Skeletal muscle satellite cell (primary cell): Measurements from ENCODE around the gene HDGFL1.

ENCODE experiments used
- H3K27me3 ChIP-seq: 2 replicates; pipeline ENCODE4 v1.7.0; 2013; ENCODE audit warnings: low read length; ENCODE audit not compliant: control insufficient read depth, insufficient read depth
- H3K36me3 ChIP-seq: 2 replicates; pipeline ENCODE4 v1.7.0; 2013; ENCODE audit warnings: mild to moderate bottlenecking, control low read depth, low read length; ENCODE audit not compliant: insufficient read depth
- H3K4me1 ChIP-seq: 2 replicates; pipeline ENCODE4 v1.7.0; 2013; ENCODE audit warnings: low read length; ENCODE audit not compliant: control insufficient read depth, insufficient read depth
- H3K4me2 ChIP-seq: 2 replicates; pipeline ENCODE4 v1.7.0; 2013; ENCODE audit warnings: mild to moderate bottlenecking, low read length
- H3K4me3 ChIP-seq: 2 replicates; pipeline ENCODE4 v1.7.0; 2013; ENCODE audit warnings: low read length
- H3K9ac ChIP-seq: 2 replicates; pipeline ENCODE4 v1.7.0; 2013; ENCODE audit warnings: mild to moderate bottlenecking, low read depth, low read length, moderate library complexity
- H3K9me3 ChIP-seq: replicated peaks from 2 replicates; pipeline ENCODE4 v1.7.0; 2013; ENCODE audit warnings: mild to moderate bottlenecking, control low read depth, low read length

The HDGFL1 gene

GRCh38 chr6:22557007-22557406, 12.4 kb upstream of the HDGFL1 start:
- H3K4me1 ChIP-seq, result no peaks in the 10 kb centered on the region
- H3K27me3 ChIP-seq, result no peaks in the 10 kb centered on the region
- no peaks in the 10 kb centered on the region for H3K9me3 ChIP-seq
- no peak overlapping the region for H3K4me3 ChIP-seq
- no peak overlapping the region for H3K4me2 ChIP-seq
- H3K36me3 ChIP-seq, result no peaks in the 10 kb centered on the region
- H3K9ac ChIP-seq, result no peak overlapping the region

- no peaks in the 10 kb centered on the region for H3K36me3 ChIP-seq
Observed at GRCh38 chr6:22558288-22558882, 11.0 kb upstream of the HDGFL1 start.

GRCh38 chr6:22568854-22569253, 512 bp upstream of the HDGFL1 start:
- Histone ChIP-seq H3K9me3 (no peaks in the 10 kb centered on the region), H3K4me2 (no peak overlapping the region), H3K4me1 (no peaks in the 10 kb centered on the region), H3K9ac (no peak overlapping the region), H3K27me3 (no peaks in the 10 kb centered on the region), H3K4me3 (no peak overlapping the region), H3K36me3 (no peaks in the 10 kb centered on the region)

More at GRCh38 chr6:22558288-22558882, 11.0 kb upstream of the HDGFL1 start:
- Histone ChIP-seq H3K4me3 (no peak overlapping the region), H3K4me1 (no peaks in the 10 kb centered on the region), H3K4me2 (no peak overlapping the region), H3K9me3 (no peaks in the 10 kb centered on the region), H3K27me3 (no peaks in the 10 kb centered on the region), H3K9ac (no peak overlapping the region)

GRCh38 chr6:22570185-22570551, 802 bp downstream of the HDGFL1 start:
- H3K4me2 ChIP-seq, result no peak overlapping the region
- H3K36me3 ChIP-seq, result no peaks in the 10 kb centered on the region
- H3K4me3 ChIP-seq, result no peak overlapping the region
- no peaks in the 10 kb centered on the region for H3K9me3 ChIP-seq
- no peak overlapping the region for H3K9ac ChIP-seq
- no peaks in the 10 kb centered on the region for H3K4me1 ChIP-seq
- H3K27me3 ChIP-seq, result no peaks in the 10 kb centered on the region

GRCh38 chr6:22575190-22575589, 5.8 kb downstream of the HDGFL1 start:
- Histone ChIP-seq H3K4me2 (no peak overlapping the region), H3K9ac (no peak overlapping the region), H3K36me3 (no peaks in the 10 kb centered on the region), H3K4me3 (no peak overlapping the region), H3K27me3 (no peaks in the 10 kb centered on the region), H3K9me3 (no peaks in the 10 kb centered on the region), H3K4me1 (peaks cover 2% of the 10 kb centered on the region)

GRCh38 chr6:22579439-22579838, 10.1 kb downstream of the HDGFL1 start:
- Histone ChIP-seq H3K27me3 (no peaks in the 10 kb centered on the region), H3K4me1 (peaks cover 2% of the 10 kb centered on the region), H3K4me2 (no peak overlapping the region), H3K4me3 (no peak overlapping the region), H3K9me3 (no peaks in the 10 kb centered on the region), H3K36me3 (no peaks in the 10 kb centered on the region), H3K9ac (no peak overlapping the region)

GRCh38 chr6:22580337-22580736, 11.0 kb downstream of the HDGFL1 start:
- H3K9me3 ChIP-seq, result no peaks in the 10 kb centered on the region
- H3K4me3 ChIP-seq, result no peak overlapping the region
- H3K4me1 ChIP-seq, result peaks cover 2% of the 10 kb centered on the region
- H3K36me3 ChIP-seq, result no peaks in the 10 kb centered on the region
- no peak overlapping the region for H3K4me2 ChIP-seq
- H3K27me3 ChIP-seq, result no peaks in the 10 kb centered on the region
- no peak overlapping the region for H3K9ac ChIP-seq

- Histone ChIP-seq H3K4me1 (no peaks in the 10 kb centered on the region), H3K4me2 (no peak overlapping the region), H3K9me3 (no peaks in the 10 kb centered on the region), H3K27me3 (no peaks in the 10 kb centered on the region), H3K4me3 (no peak overlapping the region), H3K36me3 (no peaks in the 10 kb centered on the region), H3K9ac (no peak overlapping the region)
Observed at GRCh38 chr6:22582417-22583205, 13.2 kb downstream of the HDGFL1 start.

GRCh38 chr6:22583230-22583629, 13.9 kb downstream of the HDGFL1 start:
- H3K9me3 ChIP-seq, result no peaks in the 10 kb centered on the region
- no peaks in the 10 kb centered on the region for H3K4me1 ChIP-seq
- H3K4me3 ChIP-seq, result no peak overlapping the region
- H3K4me2 ChIP-seq, result no peak overlapping the region
- no peak overlapping the region for H3K9ac ChIP-seq
- H3K27me3 ChIP-seq, result no peaks in the 10 kb centered on the region
- no peaks in the 10 kb centered on the region for H3K36me3 ChIP-seq

- Histone ChIP-seq H3K27me3 (no peaks in the 10 kb centered on the region), H3K4me1 (no peaks in the 10 kb centered on the region), H3K4me3 (no peak overlapping the region), H3K9me3 (no peaks in the 10 kb centered on the region), H3K4me2 (no peak overlapping the region), H3K9ac (no peak overlapping the region), H3K36me3 (no peaks in the 10 kb centered on the region)
Observed at GRCh38 chr6:22583927-22584326, 14.6 kb downstream of the HDGFL1 start.

- H3K4me1 ChIP-seq, result no peaks in the 10 kb centered on the region
- H3K4me3 ChIP-seq, result no peak overlapping the region
- H3K9ac ChIP-seq, result no peak overlapping the region
- H3K27me3 ChIP-seq, result no peaks in the 10 kb centered on the region
- H3K4me2 ChIP-seq, result no peak overlapping the region
- H3K36me3 ChIP-seq, result no peaks in the 10 kb centered on the region
- H3K9me3 ChIP-seq, result no peaks in the 10 kb centered on the region
Observed at GRCh38 chr6:22589118-22589517, 19.8 kb downstream of the HDGFL1 start.

GRCh38 chr6:22590423-22590822, 21.1 kb downstream of the HDGFL1 start:
- Histone ChIP-seq H3K27me3 (no peaks in the 10 kb centered on the region), H3K4me2 (no peak overlapping the region), H3K9me3 (no peaks in the 10 kb centered on the region), H3K9ac (no peak overlapping the region), H3K36me3 (no peaks in the 10 kb centered on the region), H3K4me1 (no peaks in the 10 kb centered on the region), H3K4me3 (no peak overlapping the region)
